22Rv1 (cell line): ENCODE measurements around the gene LDLRAD4.

Experiments used
- ZFX ChIP-seq: fragments of 450-650 bp; IDR thresholded peaks from 2 replicates; pipeline ENCODE4 v1.6.1; 2017; ENCODE audit warnings: antibody characterized with exemption, borderline replicate concordance
- TF ChIP-seq, protein P1 (sequence below): fragments of 450-650 bp; IDR thresholded peaks from 2 replicates; pipeline ENCODE4 v1.5.1; 2017; ENCODE audit warnings: mild to moderate bottlenecking

DNA sequence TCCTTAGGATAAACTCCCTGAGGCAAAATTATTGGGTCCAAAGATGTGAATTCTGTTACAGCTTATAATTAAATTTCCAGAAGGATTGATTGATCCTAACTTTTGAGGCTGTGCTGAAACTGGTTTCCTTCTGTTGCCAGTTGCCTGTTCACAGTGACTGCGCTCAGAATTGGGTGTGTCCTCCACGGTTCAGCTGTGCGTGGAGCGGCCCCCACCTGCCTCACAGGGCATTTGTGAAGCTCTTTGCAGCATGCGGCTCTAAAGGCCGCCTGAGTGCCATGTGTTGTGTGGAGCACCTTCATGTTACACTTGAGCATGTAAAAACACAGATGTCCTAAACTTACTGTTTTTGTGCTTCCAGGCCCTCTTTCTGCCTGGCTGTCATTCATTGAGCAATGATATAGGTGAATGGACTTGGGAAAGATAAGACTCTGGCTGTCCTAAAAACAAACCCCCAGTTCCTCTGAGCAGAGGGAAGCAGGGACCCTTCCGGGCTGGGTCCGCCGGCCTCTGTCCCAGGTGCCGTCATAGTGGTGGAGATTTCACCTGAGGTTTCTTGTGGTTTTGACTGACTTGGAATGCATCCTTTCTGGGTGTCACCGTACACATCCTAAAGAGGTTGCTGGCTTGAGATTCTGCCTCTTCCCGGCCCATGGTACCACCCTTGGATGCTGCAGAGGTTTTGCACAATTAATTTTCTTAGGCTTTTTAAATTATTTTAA lies 173.6 kb downstream of the LDLRAD4 start:
- TF ChIP-seq, protein P1, sequence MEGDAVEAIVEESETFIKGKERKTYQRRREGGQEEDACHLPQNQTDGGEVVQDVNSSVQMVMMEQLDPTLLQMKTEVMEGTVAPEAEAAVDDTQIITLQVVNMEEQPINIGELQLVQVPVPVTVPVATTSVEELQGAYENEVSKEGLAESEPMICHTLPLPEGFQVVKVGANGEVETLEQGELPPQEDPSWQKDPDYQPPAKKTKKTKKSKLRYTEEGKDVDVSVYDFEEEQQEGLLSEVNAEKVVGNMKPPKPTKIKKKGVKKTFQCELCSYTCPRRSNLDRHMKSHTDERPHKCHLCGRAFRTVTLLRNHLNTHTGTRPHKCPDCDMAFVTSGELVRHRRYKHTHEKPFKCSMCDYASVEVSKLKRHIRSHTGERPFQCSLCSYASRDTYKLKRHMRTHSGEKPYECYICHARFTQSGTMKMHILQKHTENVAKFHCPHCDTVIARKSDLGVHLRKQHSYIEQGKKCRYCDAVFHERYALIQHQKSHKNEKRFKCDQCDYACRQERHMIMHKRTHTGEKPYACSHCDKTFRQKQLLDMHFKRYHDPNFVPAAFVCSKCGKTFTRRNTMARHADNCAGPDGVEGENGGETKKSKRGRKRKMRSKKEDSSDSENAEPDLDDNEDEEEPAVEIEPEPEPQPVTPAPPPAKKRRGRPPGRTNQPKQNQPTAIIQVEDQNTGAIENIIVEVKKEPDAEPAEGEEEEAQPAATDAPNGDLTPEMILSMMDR, result no peak
- no peak for TF ChIP-seq ZFX
